K562 (cell line): Measurements from ENCODE around the gene ZNF613. TPM values are rescaled to one million over a fixed set of nuclear protein-coding genes. Genes with fewer than 3 reads are reported as not detected.

Experiments
- BACH1 ChIP-seq: fragments of 200-800 bp; sonication (Bioruptor generic); IDR thresholded peaks from 2 replicates; pipeline ENCODE4 v1.6.1; 2016; ENCODE audit warnings: missing genetic modification characterization, missing compliant biosample characterization
- BCLAF1 ChIP-seq, 2 experiments: fragments of 450-650 bp in 1 of 2; IDR thresholded peaks; 2 replicates each; pipeline ENCODE4 v1.6.1; 2011 to 2017; ENCODE audit warnings: low read depth in 2 of 2, antibody characterized with exemption in 1 of 2, borderline replicate concordance in 1 of 2, low read length in 1 of 2, mild to moderate bottlenecking in 1 of 2, mixed read lengths in 1 of 2; ENCODE audit not compliant: control insufficient read depth in 1 of 2
- CTBP1 ChIP-seq: fragments of 450-650 bp; IDR thresholded peaks from 2 replicates; pipeline ENCODE4 v1.6.1; 2016; ENCODE audit warnings: borderline replicate concordance
- DLX4 ChIP-seq: fragments of 250-450 bp; sonication (Bioruptor Pico); IDR thresholded peaks from 2 replicates; pipeline ENCODE4 v1.6.1; 2021; ENCODE audit warnings: mild to moderate bottlenecking
- DMBX1 ChIP-seq: fragments of 250-450 bp; sonication (Bioruptor Pico); IDR thresholded peaks from 2 replicates; pipeline ENCODE4 v1.8.0; 2022; ENCODE audit warnings: inconsistent platforms, mild to moderate bottlenecking, moderate library complexity, borderline replicate concordance
- ELF2 ChIP-seq: fragments of 250-450 bp; sonication (Bioruptor Pico); IDR thresholded peaks from 2 replicates; pipeline ENCODE4 v1.5.0; 2021; ENCODE audit warnings: mild to moderate bottlenecking
- GATA2 ChIP-seq: sonication (generic); formaldehyde crosslinking; IDR thresholded peaks from 2 replicates; pipeline ENCODE4 v1.4.0; 2020; ENCODE audit warnings: mild to moderate bottlenecking, missing genetic modification reagents
- HNRNPLL ChIP-seq: fragments of 200-400 bp; formaldehyde crosslinking; IDR thresholded peaks from 2 replicates; pipeline ENCODE4 v1.6.1; 2017; ENCODE audit warnings: low read length, low read depth, mild to moderate bottlenecking; ENCODE audit not compliant: poor library complexity, severe bottlenecking
- IRF1 ChIP-seq: sonication (generic); formaldehyde crosslinking; IDR thresholded peaks from 2 replicates; pipeline ENCODE4 v1.8.0; 2022; ENCODE audit warnings: missing genetic modification reagents, mild to moderate bottlenecking, borderline replicate concordance
- JUN ChIP-seq, 2 experiments: sonication (generic) in 1 of 2; formaldehyde crosslinking in 1 of 2; IDR thresholded peaks; 2 replicates each; pipeline versions ENCODE4 v1.6.1 to v1.8.0; 2012 to 2022; ENCODE audit warnings: borderline replicate concordance in 2 of 2, mild to moderate bottlenecking in 2 of 2, improper control_type of control experiment in 1 of 2, low read depth in 1 of 2, low read length in 1 of 2, missing genetic modification reagents in 1 of 2
- L3MBTL2 ChIP-seq: fragments of 450-650 bp; IDR thresholded peaks from 2 replicates; pipeline ENCODE4 v1.6.1; 2016; ENCODE audit warnings: mild to moderate bottlenecking, moderate library complexity
- MBD2 ChIP-seq: sonication (generic); IDR thresholded peaks from 2 replicates; pipeline ENCODE4 v1.6.1; 2016; ENCODE audit warnings: low read depth, borderline replicate concordance
- NBN ChIP-seq: fragments of 450-650 bp; IDR thresholded peaks from 2 replicates; pipeline ENCODE4 v1.6.1; 2016; ENCODE audit warnings: low read depth, mild to moderate bottlenecking
- NFYB ChIP-seq: IDR thresholded peaks from 2 replicates; pipeline ENCODE4 v1.6.1; 2011; ENCODE audit warnings: mild to moderate bottlenecking, moderate library complexity; ENCODE audit not compliant: insufficient read length; ENCODE audit errors: extremely low read depth
- SREBF1 ChIP-seq: fragments of 150-350 bp; IDR thresholded peaks from 2 replicates; pipeline ENCODE4 v1.6.1; 2014; ENCODE audit warnings: antibody characterized with exemption, low read depth, low read length, borderline replicate concordance
- SREBF2 ChIP-seq: sonication (generic); formaldehyde crosslinking; IDR thresholded peaks from 2 replicates; pipeline ENCODE4 v1.4.0; 2020; ENCODE audit warnings: mild to moderate bottlenecking, missing genetic modification reagents
- TAF1 ChIP-seq: IDR thresholded peaks from 2 replicates; pipeline ENCODE4 v1.6.1; 2011; ENCODE audit warnings: mild to moderate bottlenecking, low read length, moderate library complexity; ENCODE audit not compliant: insufficient read depth, control insufficient read depth, severe bottlenecking; ENCODE audit errors: extremely low read depth
- TRIM28 ChIP-seq: fragments of 450-650 bp; IDR thresholded peaks from 2 replicates; pipeline ENCODE4 v1.6.1; 2017
- ZNF24 ChIP-seq: fragments of 450-650 bp; IDR thresholded peaks from 2 replicates; pipeline ENCODE4 v1.6.1; 2016
- ZNF384 ChIP-seq: IDR thresholded peaks from 2 replicates; pipeline ENCODE4 v1.6.1; 2012; ENCODE audit warnings: low read depth, low read length, improper control_type of control experiment
- ZNF445 ChIP-seq: fragments of 250-450 bp; sonication (Bioruptor Pico); IDR thresholded peaks from 2 replicates; pipeline ENCODE4 v1.4.0; 2020; ENCODE audit warnings: low read depth, mild to moderate bottlenecking, moderate library complexity
- ZSCAN29 ChIP-seq: fragments of 450-650 bp; IDR thresholded peaks from 2 replicates; pipeline ENCODE4 v1.6.1; 2017
- polyA plus RNA-seq, 8 experiments: library from polyadenylated mRNA; depleted of rRNA in 4 of 8; stranded (reverse) in 5 of 8; unstranded in 3 of 8; fragments of >200 nt; fragmentation: Nextera tagmentation in 2 of 8; fragmentation: Illumina TruSeq in 1 of 8; extraction: Ambion mirVana in 2 of 8; extraction: Trizol in 1 of 8; gene quantifications; 2 replicates each; pipeline versions ENCODE4 v1.2.1 to v1.2.3, GENCODE V29; 2011 to 2014; ENCODE audit warnings: inconsistent platforms in 1 of 8, missing spikeins in 1 of 8
- total RNA-seq, 7 experiments: library from RNA; depleted of rRNA in 6 of 7; stranded (reverse); fragments of >200 nt in 6 of 7; fragmentation: Illumina TruSeq in 2 of 7; extraction: Trizol in 2 of 7; gene quantifications; 2 replicates each; pipeline versions ENCODE4 v1.2.1 to v1.2.3, GENCODE V29; 2011 to 2021; ENCODE audit warnings: low replicate concordance in 1 of 7

Gene ZNF613
- total and polyA plus RNA-seq, 9 of the 15 experiments (the other 6 are each of a cell fraction or from before 2014, with no cell fraction given): 2.1 to 4.5 (median 2.7) TPM

- TF ChIP-seq ZNF384 (peak; percentile 87), BCLAF1 (IDR thresholded peaks at IDR 0.05; ENCODE audit: borderline replicate concordance in 1 of 2, control insufficient read depth in 1 of 2, low read depth in 2 of 2, low read length in 1 of 2) (no peak), SREBF2 (CRISPR knock-in tag) (no peak), NFYB (peak; percentile 77), BACH1 (tag) (peak; percentile 58; the same call in 1 of the 2 replicates), GATA2 (no peak), TRIM28 (no peak), HNRNPLL (peak; percentile 70), IRF1 (CRISPR knock-in tag) (no peak), MBD2 (no peak), TAF1 (peak; percentile 35), JUN (IDR thresholded peaks at IDR 0.05; ENCODE audit: borderline replicate concordance, low read depth, low read length) (0 out of 2 replicates have a peak, but pooled peaks have one; percentile 3), JUN (CRISPR knock-in tag; IDR thresholded peaks at IDR 0.05; ENCODE audit: borderline replicate concordance) (no peak), SREBF1 (no peak), ZNF24 (no peak), L3MBTL2 (peak; percentile 95), ZSCAN29 (no peak), NBN (0 out of 2 replicates have a peak, but pooled peaks have one; percentile 66), DMBX1 (CRISPR knock-in tag) (0 out of 2 replicates have a peak, but pooled peaks have one; percentile 35), DLX4 (no peak), ZNF445 (CRISPR knock-in tag) (no peak), CTBP1 (no peak), ELF2 (no peak)
Observed at GRCh38 chr19:51926784-51927741, at the start of gene ZNF613 (continued).
